ENCODE measurements around the gene PRKAA2.

Gene PRKAA2

DNA sequence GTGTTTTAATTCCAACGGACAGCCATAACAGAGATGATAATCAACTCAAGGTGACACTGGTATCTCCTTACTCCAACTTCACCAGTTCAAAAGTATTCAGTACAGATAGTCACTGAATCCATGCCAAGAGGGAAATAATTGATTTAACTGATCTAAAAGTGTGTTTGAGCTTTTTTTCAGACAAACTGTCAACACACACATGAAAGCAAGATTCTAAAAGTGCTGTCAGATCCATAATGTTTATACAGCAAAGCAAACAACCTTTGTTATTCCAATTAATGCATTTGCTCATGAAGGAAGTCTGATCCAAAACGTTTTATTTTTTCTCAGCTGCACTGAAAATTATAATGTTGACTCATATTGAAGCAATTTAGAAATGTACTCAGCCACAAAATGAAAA is 5.9 kb upstream of the PRKAA2 start:
- no peak overlapping the region for H3K4me3 ChIP-seq (replicated peaks; ENCODE audit: low read depth, low read length)
- no peaks in the 10 kb centered on the region for H3K36me3 ChIP-seq (ENCODE audit: control insufficient read depth, insufficient read depth, low read length)
- TF ChIP-seq, protein P1, sequence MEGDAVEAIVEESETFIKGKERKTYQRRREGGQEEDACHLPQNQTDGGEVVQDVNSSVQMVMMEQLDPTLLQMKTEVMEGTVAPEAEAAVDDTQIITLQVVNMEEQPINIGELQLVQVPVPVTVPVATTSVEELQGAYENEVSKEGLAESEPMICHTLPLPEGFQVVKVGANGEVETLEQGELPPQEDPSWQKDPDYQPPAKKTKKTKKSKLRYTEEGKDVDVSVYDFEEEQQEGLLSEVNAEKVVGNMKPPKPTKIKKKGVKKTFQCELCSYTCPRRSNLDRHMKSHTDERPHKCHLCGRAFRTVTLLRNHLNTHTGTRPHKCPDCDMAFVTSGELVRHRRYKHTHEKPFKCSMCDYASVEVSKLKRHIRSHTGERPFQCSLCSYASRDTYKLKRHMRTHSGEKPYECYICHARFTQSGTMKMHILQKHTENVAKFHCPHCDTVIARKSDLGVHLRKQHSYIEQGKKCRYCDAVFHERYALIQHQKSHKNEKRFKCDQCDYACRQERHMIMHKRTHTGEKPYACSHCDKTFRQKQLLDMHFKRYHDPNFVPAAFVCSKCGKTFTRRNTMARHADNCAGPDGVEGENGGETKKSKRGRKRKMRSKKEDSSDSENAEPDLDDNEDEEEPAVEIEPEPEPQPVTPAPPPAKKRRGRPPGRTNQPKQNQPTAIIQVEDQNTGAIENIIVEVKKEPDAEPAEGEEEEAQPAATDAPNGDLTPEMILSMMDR (IDR thresholded peaks at IDR 0.05; ENCODE audit: insufficient read depth, low read length, poor library complexity, severe bottlenecking), result no peak
- no peaks in the 10 kb centered on the region for H3K27me3 ChIP-seq (replicated peaks; ENCODE audit: control insufficient read depth, insufficient read depth, low read length)
- DNase-seq (ENCODE audit: extremely low read depth, insufficient read length), result no peak

DNA sequence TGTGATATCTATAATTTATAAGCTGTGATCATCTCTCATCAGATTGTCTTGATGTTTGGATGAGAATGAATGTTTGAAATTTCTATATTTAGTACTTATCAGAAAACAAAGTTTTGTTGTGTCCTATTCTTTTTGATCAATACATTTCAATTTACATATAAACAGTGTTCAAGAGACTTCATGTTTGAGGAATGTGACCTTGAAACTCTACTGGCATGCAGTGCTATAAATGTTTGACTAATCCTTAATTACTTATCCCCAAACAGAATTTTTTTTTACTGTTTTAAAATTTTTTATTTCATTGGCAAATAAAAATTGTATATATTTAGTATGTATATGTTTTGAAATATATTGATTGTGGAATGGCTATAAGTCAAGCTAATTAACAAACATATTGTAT is 1.5 kb upstream of the PRKAA2 start:
- Histone ChIP-seq H3K36me3 (ENCODE audit: control insufficient read depth, insufficient read depth, low read length) (no peaks in the 10 kb centered on the region), H3K4me3 (replicated peaks; ENCODE audit: low read depth, low read length) (no peak overlapping the region), H3K27me3 (replicated peaks; ENCODE audit: control insufficient read depth, insufficient read depth, low read length) (peaks cover 3% of the 10 kb centered on the region; the same call in 1 of the 2 replicates)
- DNase-seq (ENCODE audit: extremely low read depth, insufficient read length), result no peak
- TF ChIP-seq, protein P1 (IDR thresholded peaks at IDR 0.05; ENCODE audit: insufficient read depth, low read length, poor library complexity, severe bottlenecking), result no peak

DNA sequence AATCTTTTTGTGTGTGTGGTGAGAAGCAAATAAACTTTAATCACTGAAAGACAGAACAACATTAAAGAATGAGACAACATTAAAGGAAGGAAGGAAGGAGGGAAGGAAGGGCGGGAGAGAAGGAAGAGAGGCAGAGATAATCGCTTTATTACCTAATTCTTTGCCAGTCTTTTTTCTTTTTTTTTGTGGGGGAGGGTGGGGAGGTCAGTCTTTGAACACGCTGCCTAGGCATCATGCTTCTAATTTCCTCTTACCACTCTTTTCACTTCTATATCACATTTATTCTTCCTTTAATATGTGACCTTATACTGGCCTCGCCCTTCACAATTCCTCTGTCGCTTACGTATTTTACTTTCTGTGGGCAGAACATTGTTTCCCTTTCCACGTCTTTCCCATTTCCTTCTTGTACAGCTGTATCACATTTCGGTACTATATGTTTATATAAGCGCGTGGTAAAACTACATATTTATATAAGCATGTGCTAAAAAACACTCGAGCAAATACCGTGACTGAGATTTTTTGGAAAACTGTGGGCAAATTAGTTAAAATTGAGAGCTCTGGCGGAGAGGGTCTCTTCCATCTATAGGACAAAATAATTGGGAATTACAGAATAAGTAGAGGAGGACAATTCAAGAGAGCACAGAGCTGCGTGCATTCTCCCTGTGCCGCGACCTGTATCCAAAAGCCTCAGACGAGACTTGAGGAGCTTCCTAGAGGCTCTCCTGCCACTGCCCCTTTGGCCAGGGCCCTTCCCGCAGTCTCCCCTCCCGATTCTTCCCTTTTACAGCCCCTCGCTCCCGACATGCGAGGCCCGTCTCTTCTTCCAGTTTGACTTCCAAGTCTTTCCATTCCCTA is 823 bp upstream of the PRKAA2 start:
- no peak for DNase-seq (ENCODE audit: extremely low read depth, insufficient read length)
- Histone ChIP-seq H3K4me3 (replicated peaks; ENCODE audit: low read depth, low read length) (no peak overlapping the region), H3K36me3 (ENCODE audit: control insufficient read depth, insufficient read depth, low read length) (no peaks in the 10 kb centered on the region), H3K27me3 (replicated peaks; ENCODE audit: control insufficient read depth, insufficient read depth, low read length) (peaks cover 3% of the 10 kb centered on the region; the same call in 1 of the 2 replicates)
- TF ChIP-seq, protein P1 (IDR thresholded peaks at IDR 0.05; ENCODE audit: insufficient read depth, low read length, poor library complexity, severe bottlenecking), result no peak

DNA sequence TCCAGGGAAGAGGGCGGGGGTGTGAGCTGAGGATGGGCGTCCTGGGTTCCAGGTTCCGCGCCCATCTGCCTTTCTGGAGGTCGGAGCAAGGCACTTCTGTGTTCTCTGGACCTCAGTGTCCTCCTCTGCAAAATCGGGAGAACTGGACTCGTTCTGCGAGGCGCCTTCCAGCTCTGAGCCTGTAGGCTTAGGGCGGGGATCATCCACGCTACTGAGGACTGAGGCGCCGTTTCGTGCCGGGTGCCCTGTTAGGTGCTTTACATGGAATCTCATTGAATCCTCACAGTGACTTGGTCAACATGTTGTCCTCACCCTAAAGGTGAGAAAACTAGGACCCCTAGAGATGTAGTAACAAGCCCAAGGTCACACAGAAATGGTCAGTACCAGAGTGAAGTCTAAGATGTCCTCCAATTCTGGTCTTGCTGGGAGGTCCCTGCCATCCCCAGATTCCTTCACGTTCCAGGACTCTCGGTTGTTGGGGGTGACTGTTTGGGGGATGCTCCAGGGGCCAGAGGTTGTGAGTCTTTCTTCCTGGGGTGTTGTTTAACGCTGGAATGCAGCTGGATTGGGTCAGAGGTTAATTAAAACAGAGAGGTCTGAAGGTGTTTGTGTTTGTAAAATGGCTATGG is 677 bp downstream of the PRKAA2 start:
- TF ChIP-seq, protein P1 (IDR thresholded peaks at IDR 0.05; ENCODE audit: insufficient read depth, low read length, poor library complexity, severe bottlenecking), result no peak
- no peak for DNase-seq (ENCODE audit: extremely low read depth, insufficient read length)
- Histone ChIP-seq H3K36me3 (ENCODE audit: control insufficient read depth, insufficient read depth, low read length) (no peaks in the 10 kb centered on the region), H3K27me3 (replicated peaks; ENCODE audit: control insufficient read depth, insufficient read depth, low read length) (peaks cover 3% of the 10 kb centered on the region; the same call in 1 of the 2 replicates), H3K4me3 (replicated peaks; ENCODE audit: low read depth, low read length) (no peak overlapping the region)

DNA sequence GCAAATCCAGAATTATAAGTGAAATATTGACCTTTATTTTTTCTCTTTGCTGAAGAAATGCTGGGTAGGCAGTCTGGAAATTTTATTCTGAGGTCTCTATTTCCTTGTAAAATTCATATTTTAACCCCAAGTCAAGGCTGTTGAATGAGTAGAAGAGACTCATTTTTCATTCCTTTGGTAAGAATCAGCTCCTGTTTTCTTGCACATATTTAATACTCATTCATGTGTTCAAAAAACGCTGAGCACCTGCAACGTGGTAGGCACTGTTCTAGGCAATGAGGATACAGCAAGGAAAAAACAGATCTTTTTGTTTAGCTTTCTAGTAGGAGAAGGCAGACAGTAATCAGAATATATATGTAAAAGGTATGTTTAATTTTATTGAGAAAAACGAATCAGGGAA is 1.5 kb downstream of the PRKAA2 start:
- no peaks in the 10 kb centered on the region for H3K36me3 ChIP-seq (ENCODE audit: control insufficient read depth, insufficient read depth, low read length)
- TF ChIP-seq, protein P1 (IDR thresholded peaks at IDR 0.05; ENCODE audit: insufficient read depth, low read length, poor library complexity, severe bottlenecking), result no peak
- no peak overlapping the region for H3K4me3 ChIP-seq (replicated peaks; ENCODE audit: low read depth, low read length)
- peaks cover 3% of the 10 kb centered on the region; the same call in 1 of the 2 replicates for H3K27me3 ChIP-seq (replicated peaks; ENCODE audit: control insufficient read depth, insufficient read depth, low read length)
- DNase-seq (ENCODE audit: extremely low read depth, insufficient read length), result no peak

All from GM06990 (cell line).